ENCODE data around the gene PRRC2B. TPM values are rescaled to one million over a fixed set of nuclear protein-coding genes. Genes with fewer than 3 reads are reported as not detected.
"Not testable (repeated sequence)": the region's sequence is repeated elsewhere in the genome, so short reads cannot be mapped to it uniquely, and the experiment has no call there.

PRRC2B gene
- 100 to 1,000 TPM in 6 of 7 donors, 10 to 100 TPM in 1; 97.6 to 319 (median 244) TPM for total RNA-seq
- 100 to 1,000 TPM in 1 of 2 donors, 10 to 100 TPM in 1; 86.7 to 182 TPM for polyA plus RNA-seq
- long read RNA-seq, donor 1, full-length matches to known transcripts: 3 of 137 reads
- long read RNA-seq, donor 1, partial matches to known transcripts: 103 of 137 reads
- long read RNA-seq, donor 1, other reads (novel, unspliced or antisense): 31 of 137 reads
- long read RNA-seq, donor 2, full-length matches to known transcripts: 5 of 78 reads
- long read RNA-seq, donor 2, partial matches to known transcripts: 73 of 78 reads
- long read RNA-seq, donor 2, other reads (novel, unspliced or antisense): 0 of 78 reads
- long read RNA-seq, donor 3, full-length matches to known transcripts: 8 of 140 reads
- long read RNA-seq, donor 3, partial matches to known transcripts: 35 of 140 reads
- long read RNA-seq, donor 3, other reads (novel, unspliced or antisense): 97 of 140 reads

- Histone ChIP-seq H3K4me3 (peak within 1 kb of the TSS; percentile 45), H3K36me3 (no peaks in the 10 kb centered on the region), H3K9me3 (no peaks in the 10 kb centered on the region), H3K27me3 (no peaks in the 10 kb centered on the region), H3K4me1 (ENCODE audit: insufficient read depth) (peaks cover 19% of the 10 kb centered on the region), H3K27ac (peak within 1 kb of the TSS; percentile 98)
- TF ChIP-seq EP300 (IDR thresholded peaks at IDR 0.05): no peak
- peak; percentile 55 for TF ChIP-seq POLR2A (IDR thresholded peaks at IDR 0.05)
- peak in 1 of 3 donors; percentile 31 for TF ChIP-seq CTCF (IDR thresholded peaks at IDR 0.05)
- peak; percentile 86 to 92 (median 89) for DNase-seq
- intact Hi-C loops (cut with DNase I): no loop called here
- WGBS, 3 donors: 0 to 1% (median 0%) methylated on average over 22 to 107 of the region's 114 CpGs
Observed at GRCh38 chr9:131393622-131394463, at the start of gene PRRC2B. PRRC2B (plus strand) TSS chr9:131394086; CDS start chr9:131430145, 36,059 bp downstream.

- H3K27me3 ChIP-seq; H3K4me1 ChIP-seq (ENCODE audit: insufficient read depth); H3K27ac ChIP-seq; DNase-seq; H3K4me3 ChIP-seq; H3K36me3 ChIP-seq; H3K9me3 ChIP-seq: not testable (repeated sequence)
- 86 to 93% (median 87%) methylated on average over 11 of the region's 11 CpGs for WGBS, 3 donors
- intact Hi-C loops (cut with DNase I): loop anchor here in 2 of 4 donors (5.0 to 10.0 kb wide), 3 partner anchors 132 to 400 kb away; partner anchors contain the start of gene RAPGEF1 (in 2 of the 2)
Observed at GRCh38 chr9:131344931-131345535, 48.9 kb upstream of the PRRC2B start.

GRCh38 chr9:131346559-131346958 lies 47.3 kb upstream of the PRRC2B start:
- Histone ChIP-seq H3K36me3 (no peaks in the 10 kb centered on the region), H3K4me3 (no peak overlapping the region), H3K27ac (no peak overlapping the region), H3K4me1 (ENCODE audit: insufficient read depth) (no peaks in the 10 kb centered on the region), H3K27me3 (no peaks in the 10 kb centered on the region), H3K9me3 (no peaks in the 10 kb centered on the region)
- WGBS, 3 donors: 91 to 95% (median 94%) methylated on average over 6 of the region's 6 CpGs
- TF ChIP-seq CTCF (IDR thresholded peaks at IDR 0.05) (no peak), EP300 (IDR thresholded peaks at IDR 0.05) (no peak), POLR2A (IDR thresholded peaks at IDR 0.05) (no peak)
- intact Hi-C loops (cut with DNase I): loop anchor here in 2 of 4 donors (5.0 to 10.0 kb wide), 3 partner anchors 131 to 398 kb away; partner anchors contain the start of gene RAPGEF1 (in 2 of the 2)
- DNase-seq: no peak

- H3K9me3 ChIP-seq: no peaks in the 10 kb centered on the region
Observed at GRCh38 chr9:131347376-131348020, 46.4 kb upstream of the PRRC2B start.

More at GRCh38 chr9:131347376-131348020, 46.4 kb upstream of the PRRC2B start:
- H3K4me1 ChIP-seq (ENCODE audit: insufficient read depth): no peaks in the 10 kb centered on the region
- no peaks in the 10 kb centered on the region for H3K36me3 ChIP-seq
- TF ChIP-seq POLR2A (IDR thresholded peaks at IDR 0.05) (no peak), EP300 (IDR thresholded peaks at IDR 0.05) (no peak), CTCF (IDR thresholded peaks at IDR 0.05) (no peak)
- WGBS, 3 donors: 59 to 74% (median 60%) methylated on average over 19 of the region's 19 CpGs
- H3K27me3 ChIP-seq: no peaks in the 10 kb centered on the region
- DNase-seq: no peak
- intact Hi-C loops (cut with DNase I): loop anchor here in 2 of 4 donors (5.0 to 10.0 kb wide), 3 partner anchors 130 to 397 kb away; partner anchors contain the start of gene RAPGEF1 (in 2 of the 2)
- H3K4me3 ChIP-seq: no peak overlapping the region
- H3K27ac ChIP-seq: no peak overlapping the region

Data from ovary (tissue), 10 donors.